ENCODE data around the gene CALML4. TPM values are rescaled to one million over a fixed set of nuclear protein-coding genes. Genes with fewer than 3 reads are reported as not detected.

CALML4 gene
- polyA plus RNA-seq, 1 experiment, result 1.6 TPM

GRCh38 chr15:68232937-68233336, 27.8 kb upstream of the CALML4 start:
- Histone ChIP-seq H3K4me3 (ENCODE audit: low read depth, low read length) (no peak overlapping the region), H3K9me3 (ENCODE audit: control insufficient read depth, insufficient read depth, low read length) (no peaks in the 10 kb centered on the region; the same call in 1 of the 2 replicates), H3K27me3 (ENCODE audit: control insufficient read depth, insufficient read depth, low read length) (no peaks in the 10 kb centered on the region), H3K27ac (ENCODE audit: low read depth, low read length) (no peak overlapping the region)
- POLR2A ChIA-PET, result no interaction called here
- DNase-seq (ENCODE audit: low read depth, low spot score), result no peak
- no peak for TF ChIP-seq CTCF (IDR thresholded peaks at IDR 0.05; ENCODE audit: low read depth, low read length)
- CTCF ChIA-PET, result interaction anchor here (0.7 kb wide), 1 partner anchor 20 kb away, joined by 3 read pairs; no protein-coding TSS in a partner anchor

GRCh38 chr15:68232449-68232848, 27.3 kb upstream of the CALML4 start:
- POLR2A ChIA-PET, result interaction anchor here (0.6 kb wide), 1 partner anchor 45 kb away, joined by 3 read pairs; the partner anchor contains the start of gene FEM1B

GRCh38 chr15:68231102-68231818, 26.1 kb upstream of the CALML4 start:
- no peak for DNase-seq (ENCODE audit: low read depth, low spot score)
- TF ChIP-seq CTCF (IDR thresholded peaks at IDR 0.05; ENCODE audit: low read depth, low read length), result no peak
- ChIA-PET CTCF (interaction anchor here (0.6 to 1.6 kb wide), 3 partner anchors 22 to 697 kb away, joined by 3 to 5 read pairs (median 3); no protein-coding TSS in a partner anchor), POLR2A (no interaction called here)
- Histone ChIP-seq H3K9me3 (ENCODE audit: control insufficient read depth, insufficient read depth, low read length) (no peaks in the 10 kb centered on the region; the same call in 1 of the 2 replicates), H3K27me3 (ENCODE audit: control insufficient read depth, insufficient read depth, low read length) (no peaks in the 10 kb centered on the region), H3K27ac (ENCODE audit: low read depth, low read length) (no peak overlapping the region), H3K4me3 (ENCODE audit: low read depth, low read length) (no peak overlapping the region)

More at GRCh38 chr15:68232449-68232848, 27.3 kb upstream of the CALML4 start:
- Histone ChIP-seq H3K9me3 (ENCODE audit: control insufficient read depth, insufficient read depth, low read length) (no peaks in the 10 kb centered on the region; the same call in 1 of the 2 replicates), H3K4me3 (ENCODE audit: low read depth, low read length) (no peak overlapping the region), H3K27me3 (ENCODE audit: control insufficient read depth, insufficient read depth, low read length) (no peaks in the 10 kb centered on the region), H3K27ac (ENCODE audit: low read depth, low read length) (no peak overlapping the region)
- no peak for TF ChIP-seq CTCF (IDR thresholded peaks at IDR 0.05; ENCODE audit: low read depth, low read length)
- CTCF ChIA-PET, result interaction anchor here (1.6 kb wide), 1 partner anchor 21 kb away, joined by 5 read pairs; no protein-coding TSS in a partner anchor
- no peak for DNase-seq (ENCODE audit: low read depth, low spot score)

GRCh38 chr15:68230157-68231100, 25.3 kb upstream of the CALML4 start:
- DNase-seq (ENCODE audit: low read depth, low spot score), result no peak
- POLR2A ChIA-PET, result no interaction called here
- TF ChIP-seq CTCF (IDR thresholded peaks at IDR 0.05; ENCODE audit: low read depth, low read length), result no peak
- Histone ChIP-seq H3K27ac (ENCODE audit: low read depth, low read length) (peak overlapping the region; percentile 52), H3K9me3 (ENCODE audit: control insufficient read depth, insufficient read depth, low read length) (no peaks in the 10 kb centered on the region; the same call in 1 of the 2 replicates), H3K4me3 (ENCODE audit: low read depth, low read length) (peak overlapping the region; percentile 74), H3K27me3 (ENCODE audit: control insufficient read depth, insufficient read depth, low read length) (no peaks in the 10 kb centered on the region)
- CTCF ChIA-PET, result interaction anchor here (1.6 kb wide), 1 partner anchor 23 kb away, joined by 5 read pairs; no protein-coding TSS in a partner anchor
